ENCODE measurements around the gene SYTL1.
A peak's percentile ranks its signal among the peaks of the same experiment; 100 is the strongest.

GRCh38 chr1:27366411-27367159 lies 24.8 kb downstream of the SYTL1 start, which contains the start of gene MAP3K6:
- TF ChIP-seq, protein P1, sequence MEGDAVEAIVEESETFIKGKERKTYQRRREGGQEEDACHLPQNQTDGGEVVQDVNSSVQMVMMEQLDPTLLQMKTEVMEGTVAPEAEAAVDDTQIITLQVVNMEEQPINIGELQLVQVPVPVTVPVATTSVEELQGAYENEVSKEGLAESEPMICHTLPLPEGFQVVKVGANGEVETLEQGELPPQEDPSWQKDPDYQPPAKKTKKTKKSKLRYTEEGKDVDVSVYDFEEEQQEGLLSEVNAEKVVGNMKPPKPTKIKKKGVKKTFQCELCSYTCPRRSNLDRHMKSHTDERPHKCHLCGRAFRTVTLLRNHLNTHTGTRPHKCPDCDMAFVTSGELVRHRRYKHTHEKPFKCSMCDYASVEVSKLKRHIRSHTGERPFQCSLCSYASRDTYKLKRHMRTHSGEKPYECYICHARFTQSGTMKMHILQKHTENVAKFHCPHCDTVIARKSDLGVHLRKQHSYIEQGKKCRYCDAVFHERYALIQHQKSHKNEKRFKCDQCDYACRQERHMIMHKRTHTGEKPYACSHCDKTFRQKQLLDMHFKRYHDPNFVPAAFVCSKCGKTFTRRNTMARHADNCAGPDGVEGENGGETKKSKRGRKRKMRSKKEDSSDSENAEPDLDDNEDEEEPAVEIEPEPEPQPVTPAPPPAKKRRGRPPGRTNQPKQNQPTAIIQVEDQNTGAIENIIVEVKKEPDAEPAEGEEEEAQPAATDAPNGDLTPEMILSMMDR (IDR thresholded peaks at IDR 0.05), result peak in 3 of 6 experiments; percentile 25 to 43 (median 37)
- peak in 1 of 2 donors; percentile 79 for TF ChIP-seq POLR2A (IDR thresholded peaks at IDR 0.05)

All from thyroid gland (tissue), 4 donors.